PFSK-1 (cell line): ENCODE results near the gene ERCC5.

Experiments used
- FOXP2 ChIP-seq: optimal IDR thresholded peaks from 2 replicates; pipeline ENCODE3; 2011; ENCODE audit warnings: borderline replicate concordance, control low read depth, inconsistent platforms; ENCODE audit not compliant: insufficient read depth; ENCODE audit errors: extremely low read length, extremely low read depth
- POLR2AphosphoS5 ChIP-seq: IDR thresholded peaks from 2 replicates; pipeline ENCODE4 v1.6.1; 2012; ENCODE audit warnings: low read depth, mild to moderate bottlenecking, control low read depth, low read length, moderate library complexity
- REST ChIP-seq, 2 experiments: IDR thresholded peaks; 2 replicates each; pipeline versions ENCODE4 v1.6.1 to v1.8.0; 2011 to 2012; ENCODE audit warnings: low read depth in 2 of 2, low read length in 2 of 2, control low read depth in 1 of 2, inconsistent platforms in 1 of 2, mild to moderate bottlenecking in 1 of 2, moderate library complexity in 1 of 2; ENCODE audit not compliant: insufficient read depth in 1 of 2
- TAF1 ChIP-seq: IDR thresholded peaks from 2 replicates; pipeline ENCODE4 v1.6.1; 2012; ENCODE audit warnings: low read length, control low read depth, borderline replicate concordance; ENCODE audit not compliant: insufficient read depth

DNA sequence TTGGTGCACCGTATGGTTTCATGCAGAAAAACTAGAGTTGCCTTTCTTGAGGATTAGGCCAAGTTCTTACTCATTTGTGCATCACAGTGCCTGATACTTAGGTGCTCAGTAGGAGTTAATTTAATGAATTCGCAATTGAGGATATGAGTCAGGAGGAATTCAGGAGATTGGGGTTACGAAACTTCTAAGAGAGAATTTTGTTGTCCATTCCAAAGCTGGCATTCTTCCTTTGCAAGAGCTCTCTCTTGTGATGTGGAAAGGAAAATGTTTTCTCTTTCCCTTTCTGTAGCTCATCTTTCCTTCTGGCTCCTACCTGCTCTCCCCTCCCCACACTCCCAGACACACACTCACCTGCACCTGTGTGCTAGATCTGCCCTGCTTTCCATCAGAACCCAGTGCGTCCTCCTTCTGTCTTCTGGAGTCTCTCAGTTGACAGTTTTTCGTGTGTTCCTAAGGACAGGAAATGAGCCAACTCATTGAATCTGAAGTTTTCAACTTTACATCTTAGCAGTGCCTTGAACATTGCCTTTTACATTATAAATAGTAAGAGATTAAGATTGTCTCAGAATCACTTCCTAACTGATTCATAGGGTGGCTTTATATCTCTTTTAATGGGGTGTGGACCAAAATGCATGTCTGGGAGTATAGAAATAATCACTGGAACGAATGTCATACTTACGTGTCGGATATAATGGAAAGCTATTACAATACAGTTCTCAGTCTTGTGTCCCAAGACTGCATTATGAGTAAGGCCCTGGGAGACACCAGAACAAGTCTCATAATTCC, 19.7 kb upstream of the ERCC5 start:
- no peak for TF ChIP-seq POLR2AphosphoS5
- TF ChIP-seq REST (IDR thresholded peaks at IDR 0.05; ENCODE audit: insufficient read depth in 1 of 2, low read depth in 2 of 2, low read length in 2 of 2) = no peak
- no peak for TF ChIP-seq FOXP2
- no peak for TF ChIP-seq TAF1
